OCI-LY7 (cell line): ENCODE measurements around the gene MAP3K20. TPM values are rescaled to one million over a fixed set of nuclear protein-coding genes. Genes with fewer than 3 reads are reported as not detected.

Source experiments
- BruUV-seq: library from RNA; stranded (reverse); fragments of 400-500 nt; replicated peaks from 2 replicates; lab custom pipeline; 2021; lab: Mats Ljungman, UMichigan
- CTCF ChIA-PET: fragments of 300-600 bp; sonication (Branson Sonifier 250); formaldehyde crosslinking; loops from one replicate; lab custom pipeline; 2022; ENCODE audit warnings: antibody characterized with exemption; ENCODE audit not compliant: unreplicated experiment; lab: Charles Lee
- POLR2A ChIA-PET: fragments of 300-600 bp; sonication (Branson Sonifier 250); formaldehyde crosslinking; loops from one replicate; lab custom pipeline; 2022; ENCODE audit warnings: antibody characterized with exemption; lab: Charles Lee
- DNase-seq: peaks from one replicate; pipeline ENCODE4 v3.0.0-alpha.2; 2015; ENCODE audit warnings: low spot score
- H2AFZ ChIP-seq: fragments of 200-600 bp; sonication (generic), shearing (Covaris generic); 2 replicates; pipeline ENCODE4 v1.6.1; 2014; ENCODE audit warnings: mild to moderate bottlenecking, antibody characterized with exemption, low read length, moderate library complexity
- H3K27ac ChIP-seq: fragments of 200-600 bp; sonication (generic); 2 replicates; pipeline ENCODE4 v1.5.1; 2014; ENCODE audit warnings: mixed run types, low read depth, mild to moderate bottlenecking, moderate library complexity, low read length, inconsistent platforms; ENCODE audit not compliant: poor library complexity, severe bottlenecking
- H3K36me3 ChIP-seq: fragments of 200-600 bp; sonication (generic); 2 replicates; pipeline ENCODE4 v1.6.1; 2014; ENCODE audit warnings: mild to moderate bottlenecking, antibody characterized with exemption, low read length, moderate library complexity, mixed read lengths; ENCODE audit not compliant: insufficient read depth
- H3K4me1 ChIP-seq: fragments of 200-600 bp; sonication (generic); 2 replicates; pipeline ENCODE4 v1.5.1; 2014; ENCODE audit warnings: mild to moderate bottlenecking, low read length; ENCODE audit not compliant: insufficient read depth, poor library complexity, severe bottlenecking
- H3K4me2 ChIP-seq: fragments of 200-600 bp; sonication (generic); 2 replicates; pipeline ENCODE4 v1.6.1; 2014; ENCODE audit warnings: mild to moderate bottlenecking, low read length
- H3K4me3 ChIP-seq: fragments of 200-600 bp; sonication (generic); 2 replicates; pipeline ENCODE4 v1.5.1; 2014; ENCODE audit warnings: mild to moderate bottlenecking, low read depth, low read length; ENCODE audit not compliant: poor library complexity, severe bottlenecking
- H3K79me2 ChIP-seq: fragments of 200-600 bp; sonication (generic); 2 replicates; pipeline ENCODE4 v1.6.1; 2016; ENCODE audit warnings: low read depth, mild to moderate bottlenecking, low read length, moderate library complexity, mixed read lengths; ENCODE audit not compliant: insufficient read depth
- H3K9me2 ChIP-seq: fragments of 200-600 bp; sonication (generic); 2 replicates; pipeline ENCODE4 v1.6.1; 2016; ENCODE audit warnings: mild to moderate bottlenecking, low read length, mixed read lengths; ENCODE audit not compliant: insufficient read depth
- H3K9me3 ChIP-seq: fragments of 200-600 bp; sonication (generic); 2 replicates; pipeline ENCODE4 v1.6.1; 2014; ENCODE audit warnings: mild to moderate bottlenecking, mixed run types, low read length, mixed read lengths
- H4K20me1 ChIP-seq: fragments of 200-600 bp; sonication (generic); 2 replicates; pipeline ENCODE4 v1.6.1; 2014; ENCODE audit warnings: mild to moderate bottlenecking, antibody characterized with exemption, low read length, moderate library complexity, mixed read lengths; ENCODE audit not compliant: insufficient read depth
- EZH2phosphoT487 ChIP-seq: fragments of 200-600 bp; sonication (generic); IDR thresholded peaks from 2 replicates; pipeline ENCODE4 v1.6.1; 2018; ENCODE audit warnings: low read depth, borderline replicate concordance, mild to moderate bottlenecking, mixed run types, antibody characterized with exemption, low read length, moderate library complexity, mixed read lengths
- intact Hi-C: fragments of 100-400 bp; cut with micrococcal nuclease; formaldehyde crosslinking; loops from one replicate; pipeline ENCODE4 v1.10.0; 2022; ENCODE audit not compliant: unreplicated experiment
- total RNA-seq, 2 experiments: library from RNA; depleted of rRNA in 1 of 2; stranded (reverse); fragments of >200 nt in 1 of 2; shearing (Covaris generic) in 1 of 2; gene quantifications; 2 replicates each; pipeline ENCODE4 v1.2.3, GENCODE V29; 2014 to 2022
- TF ChIP-seq, protein P1 (sequence below): fragments of 200-600 bp; sonication (generic); conservative IDR thresholded peaks from 2 replicates; pipeline ENCODE4 v1.5.1; 2014; ENCODE audit warnings: mild to moderate bottlenecking, antibody characterized with exemption, low read length, moderate library complexity, mixed read lengths

MAP3K20 gene
- total RNA-seq, 2 experiments from 2014 or later = 8.2 to 17.9 TPM

DNA sequence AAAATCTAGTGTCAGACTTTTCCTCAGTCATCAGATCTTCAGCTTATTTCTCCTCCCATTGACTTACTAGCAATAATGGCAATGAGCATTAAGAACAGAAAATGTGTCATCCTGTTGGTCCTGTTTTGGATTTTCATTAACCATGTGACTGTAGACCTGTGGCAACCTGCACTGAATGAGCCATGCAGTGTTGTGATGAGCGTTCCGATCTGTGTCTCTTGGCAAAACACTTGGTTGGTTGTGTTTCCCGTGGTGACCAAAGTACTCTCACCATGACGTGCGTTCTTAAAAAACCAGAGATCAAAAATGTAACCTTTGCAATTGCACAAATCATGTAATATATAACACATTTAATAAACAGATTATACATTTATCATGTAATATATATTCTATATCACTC lies 138.6 kb downstream of the MAP3K20 start:
- Histone ChIP-seq H3K4me2 (no peak overlapping the region), H3K4me3 (no peak overlapping the region), H3K4me1 (no peaks in the 10 kb centered on the region), H4K20me1 (no peaks in the 10 kb centered on the region), H2AFZ (no peak overlapping the region), H3K9me2 (no peaks in the 10 kb centered on the region), H3K27ac (no peak overlapping the region), H3K79me2 (no peaks in the 10 kb centered on the region), H3K9me3 (no peaks in the 10 kb centered on the region), H3K36me3 (no peaks in the 10 kb centered on the region)
- ChIA-PET CTCF (no interaction called here), POLR2A (no interaction called here)
- TF ChIP-seq, protein P1, sequence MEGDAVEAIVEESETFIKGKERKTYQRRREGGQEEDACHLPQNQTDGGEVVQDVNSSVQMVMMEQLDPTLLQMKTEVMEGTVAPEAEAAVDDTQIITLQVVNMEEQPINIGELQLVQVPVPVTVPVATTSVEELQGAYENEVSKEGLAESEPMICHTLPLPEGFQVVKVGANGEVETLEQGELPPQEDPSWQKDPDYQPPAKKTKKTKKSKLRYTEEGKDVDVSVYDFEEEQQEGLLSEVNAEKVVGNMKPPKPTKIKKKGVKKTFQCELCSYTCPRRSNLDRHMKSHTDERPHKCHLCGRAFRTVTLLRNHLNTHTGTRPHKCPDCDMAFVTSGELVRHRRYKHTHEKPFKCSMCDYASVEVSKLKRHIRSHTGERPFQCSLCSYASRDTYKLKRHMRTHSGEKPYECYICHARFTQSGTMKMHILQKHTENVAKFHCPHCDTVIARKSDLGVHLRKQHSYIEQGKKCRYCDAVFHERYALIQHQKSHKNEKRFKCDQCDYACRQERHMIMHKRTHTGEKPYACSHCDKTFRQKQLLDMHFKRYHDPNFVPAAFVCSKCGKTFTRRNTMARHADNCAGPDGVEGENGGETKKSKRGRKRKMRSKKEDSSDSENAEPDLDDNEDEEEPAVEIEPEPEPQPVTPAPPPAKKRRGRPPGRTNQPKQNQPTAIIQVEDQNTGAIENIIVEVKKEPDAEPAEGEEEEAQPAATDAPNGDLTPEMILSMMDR = no peak
- TF ChIP-seq EZH2phosphoT487 = no peak
- DNase-seq = no peak
- no TSS peak for BruUV-seq
- intact Hi-C loops = loop anchor here (5.0 kb wide), 1 partner anchor 137 kb away; the partner anchor contains the start of gene MAP3K20

DNA sequence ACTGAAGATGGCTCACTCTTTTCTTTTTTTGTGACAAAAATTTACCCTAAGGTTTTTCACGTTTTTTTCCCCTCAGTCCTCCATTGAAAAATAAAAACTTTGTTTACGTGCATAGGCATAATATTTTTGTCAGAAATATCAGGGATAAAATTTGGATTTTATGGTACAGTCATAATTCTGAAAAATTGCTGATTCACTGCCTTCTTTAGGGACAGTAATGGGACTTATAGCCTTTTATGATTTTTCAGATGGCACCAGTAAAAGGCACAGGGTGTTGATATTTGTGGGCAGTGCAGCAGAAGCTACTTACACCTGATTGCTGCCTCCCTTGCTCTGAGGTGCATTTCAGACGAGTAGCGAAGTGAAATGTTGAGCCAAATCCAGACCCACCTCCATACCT lies 139.7 kb downstream of the MAP3K20 start:
- Histone ChIP-seq H3K9me3 (no peaks in the 10 kb centered on the region), H2AFZ (no peak overlapping the region), H3K4me1 (no peaks in the 10 kb centered on the region), H3K4me2 (no peak overlapping the region), H4K20me1 (no peaks in the 10 kb centered on the region), H3K36me3 (no peaks in the 10 kb centered on the region), H3K9me2 (no peaks in the 10 kb centered on the region), H3K27ac (no peak overlapping the region), H3K79me2 (no peaks in the 10 kb centered on the region), H3K4me3 (no peak overlapping the region)
- no peak for DNase-seq
- BruUV-seq = no TSS peak
- intact Hi-C loops = loop anchor here (5.0 kb wide), 1 partner anchor 137 kb away; the partner anchor contains the start of gene CDCA7
- TF ChIP-seq EZH2phosphoT487 = no peak
- TF ChIP-seq, protein P1 = no peak
- ChIA-PET POLR2A (interaction anchor here (0.7 kb wide), 2 partner anchors 78 to 105 kb away, joined by 3 read pairs; no protein-coding TSS in a partner anchor), CTCF (no interaction called here)

DNA sequence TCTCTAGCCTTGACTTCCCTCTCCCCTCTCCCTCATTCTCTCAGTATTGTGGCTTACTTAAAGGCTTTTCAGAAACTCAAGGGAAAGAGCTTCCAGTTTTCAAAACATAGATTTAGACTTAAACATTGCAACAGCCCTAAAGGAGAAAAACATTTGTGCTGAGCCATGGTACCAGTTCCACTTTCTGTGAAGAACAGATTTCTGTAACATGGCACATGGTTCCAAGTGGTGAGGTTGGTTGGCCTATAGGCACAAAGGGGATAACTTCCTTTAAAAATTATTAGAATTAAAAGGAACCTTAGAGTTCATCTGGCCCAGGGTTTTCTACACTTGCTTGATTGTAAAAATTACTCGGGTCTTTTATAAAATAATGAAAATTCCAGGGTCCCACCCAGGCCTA lies 140.4 kb downstream of the MAP3K20 start:
- CTCF ChIA-PET = no interaction called here

More for the DNA sequence above, 140.4 kb downstream of the MAP3K20 start:
- intact Hi-C loops = loop anchor here (5.0 kb wide), 1 partner anchor 136 kb away; the partner anchor contains the start of gene CDCA7
- no peak overlapping the region for H3K27ac ChIP-seq
- H3K4me1 ChIP-seq = no peaks in the 10 kb centered on the region
- H2AFZ ChIP-seq = no peak overlapping the region
- DNase-seq = no peak
- H3K36me3 ChIP-seq = no peaks in the 10 kb centered on the region
- no TSS peak for BruUV-seq
- H3K4me3 ChIP-seq = no peak overlapping the region
- TF ChIP-seq EZH2phosphoT487 = no peak
- TF ChIP-seq, protein P1 = no peak
- no peaks in the 10 kb centered on the region for H3K9me2 ChIP-seq
- no peak overlapping the region for H3K4me2 ChIP-seq
- no peaks in the 10 kb centered on the region for H3K9me3 ChIP-seq
- no peaks in the 10 kb centered on the region for H3K79me2 ChIP-seq
- H4K20me1 ChIP-seq = no peaks in the 10 kb centered on the region
- POLR2A ChIA-PET = interaction anchor here (0.7 kb wide), 1 partner anchor 78 kb away, joined by 3 read pairs; no protein-coding TSS in a partner anchor
